ENCODE data around the gene FGF19. TPM values are rescaled to one million over a fixed set of nuclear protein-coding genes. Genes with fewer than 3 reads are reported as not detected.

Gene FGF19
- total and polyA plus RNA-seq, 2 donors (not counting 1 experiment from before 2014, with no cell fraction given) = not detected

DNA sequence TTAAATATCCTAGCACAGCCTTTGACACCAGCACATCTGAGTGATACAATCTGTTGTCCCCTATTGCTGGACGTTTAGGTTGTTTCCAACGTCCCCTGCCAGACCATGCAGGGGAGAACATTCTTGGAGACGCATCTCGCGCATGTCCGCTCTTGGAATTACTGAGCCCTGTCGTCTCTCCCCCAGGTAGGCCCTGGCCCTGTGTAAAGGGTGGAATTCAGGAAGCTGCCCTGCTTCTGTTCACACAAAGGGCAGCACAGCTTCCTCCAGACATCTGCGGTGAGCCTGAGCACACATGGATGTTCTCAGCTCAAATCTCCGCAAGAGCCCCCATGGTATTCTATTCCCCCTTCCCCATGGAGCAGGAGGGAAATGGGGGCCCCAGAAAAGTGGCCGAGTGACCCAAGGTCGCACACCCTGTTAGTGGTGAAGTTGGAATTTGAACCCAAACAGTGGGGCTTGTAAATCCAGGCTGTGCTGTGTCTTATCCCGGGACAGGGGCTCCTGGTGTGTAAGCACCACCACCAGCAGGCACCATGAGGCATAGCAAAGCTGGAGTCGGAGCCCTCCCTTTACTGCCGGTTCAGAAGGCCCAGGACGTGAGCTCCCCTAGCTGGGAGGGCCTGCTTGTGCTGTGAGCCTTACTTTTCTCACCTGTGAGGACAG is 5.0 kb upstream of the FGF19 start:
- 71% methylated on average over 11 of the region's 15 CpGs for WGBS (ENCODE audit: insufficient coverage)
- no peak overlapping the region for H3K9ac ChIP-seq (ENCODE audit: low read length)
- Mint-ChIP-seq H3K9me3 (ENCODE audit: insufficient read depth) (no peaks in the 10 kb centered on the region), H3K4me1 (peaks cover 19% of the 10 kb centered on the region), H3K27me3 (peaks cover 47% of the 10 kb centered on the region), H3K4me3 (no peak overlapping the region), H3K27ac (no peak overlapping the region)
- no peaks in the 10 kb centered on the region for H3K79me2 ChIP-seq (ENCODE audit: control insufficient read depth, insufficient read depth, low read length)
- no peaks in the 10 kb centered on the region for H4K20me1 ChIP-seq (ENCODE audit: control insufficient read depth, insufficient read depth, low read length, poor library complexity, severe bottlenecking)
- TF ChIP-seq EZH2 (IDR thresholded peaks at IDR 0.05; ENCODE audit: borderline replicate concordance, insufficient read depth, low read depth, low read length, poor library complexity, severe bottlenecking) (no peak), CTCF (IDR thresholded peaks at IDR 0.05) (no peak)
- peaks cover 16 to 17% of the 10 kb centered on the region in 2 donors for H3K4me1 ChIP-seq (ENCODE audit: control insufficient read depth in 2 of 2, insufficient read depth in 2 of 2, low read length in 2 of 2)
- H2AFZ ChIP-seq (ENCODE audit: insufficient read depth, low read depth, low read length, poor library complexity, severe bottlenecking) = no peak overlapping the region
- CTCF ChIA-PET = no interaction called here
- no peak for ATAC-seq (ENCODE audit: low read depth)
- no peak for DNase-seq
- peaks cover 0 to 24% (median 0%) of the 10 kb centered on the region in 3 donors for H3K9me3 ChIP-seq (ENCODE audit: control extremely low read depth in 1 of 3, control insufficient read depth in 2 of 3, insufficient read depth in 1 of 3, low read length in 2 of 3)
- H3K27me3 ChIP-seq (replicated peaks in 1 of 4; ENCODE audit: control extremely low read depth in 1 of 4, control insufficient read depth in 3 of 4, insufficient read depth in 4 of 4, low read length in 3 of 4) = peaks cover 0 to 55% (median 16%) of the 10 kb centered on the region in 4 experiments
- H3K4me2 ChIP-seq (replicated peaks; ENCODE audit: low read depth, low read length, poor library complexity, severe bottlenecking) = no peak overlapping the region
- POLR2A ChIA-PET = no interaction called here
- H3K4me3 ChIP-seq (ENCODE audit: control extremely low read depth in 1 of 5, extremely low read depth in 1 of 5, insufficient read depth in 1 of 5, low read depth in 2 of 5, low read length in 4 of 5) = no peak overlapping the region
- H3K36me3 ChIP-seq (replicated peaks in 1 of 2; ENCODE audit: control extremely low read depth in 1 of 2, control insufficient read depth in 1 of 2, extremely low read depth in 1 of 2, insufficient read depth in 2 of 2, low read length in 1 of 2) = no peaks in the 10 kb centered on the region
- intact Hi-C loops (cut with micrococcal nuclease) = no loop called here
- H3K27ac ChIP-seq (ENCODE audit: low read length in 2 of 2) = no peak overlapping the region

DNA sequence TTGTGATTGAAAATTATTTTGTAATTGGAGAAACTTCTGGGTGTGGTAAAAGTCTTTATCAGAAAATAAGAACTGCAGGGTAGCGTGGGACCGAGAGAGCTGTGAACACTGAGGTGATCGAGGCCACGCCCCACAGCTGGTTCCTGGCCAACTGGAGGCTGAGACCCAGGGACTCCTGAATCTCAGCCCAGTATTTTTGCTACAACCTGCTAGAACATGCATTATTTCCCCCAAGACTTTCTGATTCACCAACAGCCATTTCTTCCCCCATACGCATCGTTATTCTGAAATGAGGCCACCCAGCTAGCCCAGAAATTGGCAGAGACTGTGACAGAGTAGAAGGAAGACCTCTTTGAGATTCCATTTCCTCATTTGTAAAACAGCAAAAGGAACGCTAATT is 3.4 kb upstream of the FGF19 start:
- Mint-ChIP-seq H3K27me3 (peaks cover 52% of the 10 kb centered on the region), H3K4me1 (peaks cover 23% of the 10 kb centered on the region), H3K4me3 (peak overlapping the region; percentile 21), H3K27ac (no peak overlapping the region), H3K9me3 (ENCODE audit: insufficient read depth) (no peaks in the 10 kb centered on the region)
- POLR2A ChIA-PET = no interaction called here
- Histone ChIP-seq H3K9me3 (ENCODE audit: control extremely low read depth in 1 of 3, control insufficient read depth in 2 of 3, insufficient read depth in 1 of 3, low read length in 2 of 3) (peaks cover 0 to 19% (median 0%) of the 10 kb centered on the region in 3 donors), H4K20me1 (ENCODE audit: control insufficient read depth, insufficient read depth, low read length, poor library complexity, severe bottlenecking) (no peaks in the 10 kb centered on the region), H3K4me2 (replicated peaks; ENCODE audit: low read depth, low read length, poor library complexity, severe bottlenecking) (no peak overlapping the region), H3K36me3 (replicated peaks in 1 of 2; ENCODE audit: control extremely low read depth in 1 of 2, control insufficient read depth in 1 of 2, extremely low read depth in 1 of 2, insufficient read depth in 2 of 2, low read length in 1 of 2) (no peaks in the 10 kb centered on the region), H3K27ac (ENCODE audit: low read length in 2 of 2) (no peak overlapping the region), H3K4me3 (ENCODE audit: control extremely low read depth in 1 of 5, extremely low read depth in 1 of 5, insufficient read depth in 1 of 5, low read depth in 2 of 5, low read length in 4 of 5) (no peak overlapping the region), H3K4me1 (ENCODE audit: control insufficient read depth in 2 of 2, insufficient read depth in 2 of 2, low read length in 2 of 2) (peaks cover 23 to 30% of the 10 kb centered on the region in 2 donors), H3K27me3 (replicated peaks in 1 of 4; ENCODE audit: control extremely low read depth in 1 of 4, control insufficient read depth in 3 of 4, insufficient read depth in 4 of 4, low read length in 3 of 4) (peaks cover 0 to 63% (median 18%) of the 10 kb centered on the region in 4 experiments), H2AFZ (ENCODE audit: insufficient read depth, low read depth, low read length, poor library complexity, severe bottlenecking) (no peak overlapping the region), H3K79me2 (ENCODE audit: control insufficient read depth, insufficient read depth, low read length) (no peaks in the 10 kb centered on the region), H3K9ac (ENCODE audit: low read length) (no peak overlapping the region)
- CTCF ChIA-PET = no interaction called here
- no peak for DNase-seq
- intact Hi-C loops (cut with micrococcal nuclease) = no loop called here
- no peak for TF ChIP-seq EZH2 (IDR thresholded peaks at IDR 0.05; ENCODE audit: borderline replicate concordance, insufficient read depth, low read depth, low read length, poor library complexity, severe bottlenecking)
- TF ChIP-seq CTCF (IDR thresholded peaks at IDR 0.05) = no peak
- 42% methylated on average over 4 of the region's 7 CpGs for WGBS (ENCODE audit: insufficient coverage)
- ATAC-seq (ENCODE audit: low read depth) = no peak
